ENCODE measurements around the gene CSE1L.
"Not testable (repeated sequence)": the region's sequence is repeated elsewhere in the genome, so short reads cannot be mapped to it uniquely, and the experiment has no call there.

CSE1L gene

GRCh38 chr20:49046087-49046900, at the start of gene CSE1L:
Gene CSE1L (plus strand): TSS chr20:49046312. CDS start chr20:49058464, 12,152 bp downstream.
- Histone ChIP-seq H3K27ac (ENCODE audit: low read depth, low read length) (peak within 1 kb of the TSS; percentile 94), H3K9me3 (ENCODE audit: low read length) (no peaks in the 10 kb centered on the region), H3K27me3 (ENCODE audit: control insufficient read depth in 1 of 2, insufficient read depth in 2 of 2, low read length in 2 of 2) (no peaks in the 10 kb centered on the region), H3K36me3 (ENCODE audit: insufficient read depth, low read length) (peaks cover 1% of the 10 kb centered on the region), H3K9ac (ENCODE audit: low read length) (peak within 1 kb of the TSS; percentile 57), H3K4me3 (ENCODE audit: low read depth in 1 of 2, low read length in 2 of 2) (peak within 1 kb of the TSS; percentile 93 to 95), H3K4me1 (ENCODE audit: insufficient read depth, low read length) (peaks cover 8% of the 10 kb centered on the region)

- Histone ChIP-seq H3K36me3 (ENCODE audit: insufficient read depth, low read length) (peaks cover 35% of the 10 kb centered on the region), H3K27ac (ENCODE audit: low read depth, low read length) (no peak overlapping the region), H3K4me3 (ENCODE audit: low read depth in 1 of 2, low read length in 2 of 2) (no peak overlapping the region), H3K9me3 (ENCODE audit: low read length) (no peaks in the 10 kb centered on the region), H3K4me1 (ENCODE audit: insufficient read depth, low read length) (no peaks in the 10 kb centered on the region), H3K9ac (ENCODE audit: low read length) (no peak overlapping the region), H3K27me3 (ENCODE audit: control insufficient read depth in 1 of 2, insufficient read depth in 2 of 2, low read length in 2 of 2) (no peaks in the 10 kb centered on the region)
Measured at GRCh38 chr20:48999890-49000870, 45.9 kb upstream of the CSE1L start.

DNA sequence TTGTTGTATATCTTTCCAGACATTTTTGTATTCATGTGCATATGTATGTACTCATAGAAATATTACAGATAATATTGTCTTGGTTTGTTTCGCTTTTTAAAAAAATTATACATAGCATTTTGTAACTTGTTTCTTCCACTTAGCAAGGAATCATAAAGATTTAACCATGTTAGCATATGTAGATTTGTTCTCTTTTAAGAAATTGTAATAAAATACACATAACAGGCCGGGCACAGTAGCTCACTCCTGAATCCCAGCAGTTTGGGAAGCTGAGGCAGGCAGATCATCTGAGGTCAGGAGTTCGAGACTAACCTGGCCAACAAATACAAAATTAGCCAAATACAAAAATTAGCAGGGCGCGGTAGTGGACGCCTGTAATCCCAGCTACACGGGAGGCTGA, 44.4 kb upstream of the CSE1L start:
- Histone ChIP-seq H3K4me3 (ENCODE audit: low read depth in 1 of 2, low read length in 2 of 2) (no peak overlapping the region), H3K9me3 (ENCODE audit: low read length) (no peaks in the 10 kb centered on the region), H3K27me3 (ENCODE audit: control insufficient read depth in 1 of 2, insufficient read depth in 2 of 2, low read length in 2 of 2) (no peaks in the 10 kb centered on the region), H3K27ac (ENCODE audit: low read depth, low read length) (no peak overlapping the region), H3K9ac (ENCODE audit: low read length) (no peak overlapping the region), H3K36me3 (ENCODE audit: insufficient read depth, low read length) (peaks cover 28% of the 10 kb centered on the region), H3K4me1 (ENCODE audit: insufficient read depth, low read length) (no peaks in the 10 kb centered on the region)

DNA sequence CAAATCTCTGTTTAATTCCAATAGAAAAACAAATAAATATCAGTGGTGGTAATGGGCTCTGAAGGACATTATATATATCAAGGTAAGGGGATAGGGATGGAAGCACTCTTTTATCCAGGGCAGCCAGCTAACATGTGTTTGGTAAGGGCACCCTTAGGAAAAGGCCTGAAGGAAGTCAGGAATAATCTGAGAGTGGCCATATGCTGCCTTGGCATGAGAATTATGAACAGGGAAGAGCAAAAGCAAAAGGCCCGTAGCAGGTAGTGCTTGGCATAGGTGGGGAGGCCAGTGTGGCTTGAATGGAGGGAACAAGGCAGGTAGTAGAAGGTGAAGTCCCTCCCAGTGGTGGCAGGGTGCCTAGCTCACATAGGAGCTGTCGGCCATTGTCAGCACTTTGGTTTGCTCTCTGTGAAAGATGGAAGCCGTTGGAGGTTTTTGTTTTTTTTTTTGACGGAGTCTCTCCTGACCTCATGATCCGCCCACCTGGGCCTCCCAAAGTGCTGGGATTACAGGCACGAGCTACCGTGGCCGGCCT, 39.6 kb upstream of the CSE1L start:
- Histone ChIP-seq H3K27me3 (ENCODE audit: control insufficient read depth in 1 of 2, insufficient read depth in 2 of 2, low read length in 2 of 2) (no peaks in the 10 kb centered on the region), H3K4me3 (ENCODE audit: low read depth in 1 of 2, low read length in 2 of 2) (no peak overlapping the region), H3K9ac (ENCODE audit: low read length) (no peak overlapping the region), H3K27ac (ENCODE audit: low read depth, low read length) (no peak overlapping the region), H3K9me3 (ENCODE audit: low read length) (no peaks in the 10 kb centered on the region), H3K36me3 (ENCODE audit: insufficient read depth, low read length) (peaks cover 20% of the 10 kb centered on the region), H3K4me1 (ENCODE audit: insufficient read depth, low read length) (no peaks in the 10 kb centered on the region)

DNA sequence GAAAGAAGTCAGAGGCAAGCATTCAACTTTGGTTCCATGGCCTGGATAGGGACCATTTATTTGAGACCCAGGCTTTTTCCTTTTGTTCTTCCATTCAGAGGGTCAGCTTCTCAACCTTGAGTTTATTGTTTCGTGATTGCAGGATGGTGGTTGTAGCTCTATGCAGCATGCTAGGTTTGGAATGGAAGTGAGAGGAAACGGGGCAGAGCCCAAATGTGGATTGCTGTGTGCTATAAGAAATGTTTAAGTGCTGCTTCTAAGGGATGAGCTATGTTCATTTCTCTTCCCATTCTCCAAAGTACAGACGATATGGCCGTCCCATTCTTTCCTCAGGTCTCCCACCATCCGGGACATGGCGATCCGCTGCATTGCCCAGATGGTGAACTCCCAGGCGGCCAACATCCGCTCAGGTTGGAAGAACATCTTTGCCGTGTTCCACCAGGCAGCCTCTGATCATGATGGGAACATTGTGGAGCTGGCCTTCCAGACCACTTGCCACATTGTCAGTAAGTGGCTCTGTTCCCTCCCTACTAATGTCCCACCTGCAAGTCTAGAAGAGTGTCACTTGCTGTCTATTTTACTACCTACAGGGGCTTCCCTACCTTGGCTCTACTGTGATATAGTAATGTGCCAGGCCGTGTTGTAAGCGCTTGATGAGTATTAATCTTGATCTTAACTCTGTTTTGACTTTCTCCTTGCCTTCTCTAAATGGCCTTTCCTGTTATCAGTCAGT, 36.0 kb upstream of the CSE1L start:
- Histone ChIP-seq H3K27ac (ENCODE audit: low read depth, low read length) (no peak overlapping the region), H3K9me3 (ENCODE audit: low read length) (no peaks in the 10 kb centered on the region), H3K27me3 (ENCODE audit: control insufficient read depth in 1 of 2, insufficient read depth in 2 of 2, low read length in 2 of 2) (no peaks in the 10 kb centered on the region), H3K4me1 (ENCODE audit: insufficient read depth, low read length) (no peaks in the 10 kb centered on the region), H3K4me3 (ENCODE audit: low read depth in 1 of 2, low read length in 2 of 2) (no peak overlapping the region), H3K36me3 (ENCODE audit: insufficient read depth, low read length) (peaks cover 45% of the 10 kb centered on the region), H3K9ac (ENCODE audit: low read length) (no peak overlapping the region)

- Histone ChIP-seq H3K36me3 (ENCODE audit: insufficient read depth, low read length) (peaks cover 44% of the 10 kb centered on the region), H3K27ac (ENCODE audit: low read depth, low read length) (no peak overlapping the region), H3K4me3 (ENCODE audit: low read depth in 1 of 2, low read length in 2 of 2) (no peak overlapping the region), H3K4me1 (ENCODE audit: insufficient read depth, low read length) (no peaks in the 10 kb centered on the region), H3K9me3 (ENCODE audit: low read length) (no peaks in the 10 kb centered on the region), H3K9ac (ENCODE audit: low read length) (no peak overlapping the region), H3K27me3 (ENCODE audit: control insufficient read depth in 1 of 2, insufficient read depth in 2 of 2, low read length in 2 of 2) (no peaks in the 10 kb centered on the region)
Measured at GRCh38 chr20:49024220-49024619, 21.9 kb upstream of the CSE1L start.

DNA sequence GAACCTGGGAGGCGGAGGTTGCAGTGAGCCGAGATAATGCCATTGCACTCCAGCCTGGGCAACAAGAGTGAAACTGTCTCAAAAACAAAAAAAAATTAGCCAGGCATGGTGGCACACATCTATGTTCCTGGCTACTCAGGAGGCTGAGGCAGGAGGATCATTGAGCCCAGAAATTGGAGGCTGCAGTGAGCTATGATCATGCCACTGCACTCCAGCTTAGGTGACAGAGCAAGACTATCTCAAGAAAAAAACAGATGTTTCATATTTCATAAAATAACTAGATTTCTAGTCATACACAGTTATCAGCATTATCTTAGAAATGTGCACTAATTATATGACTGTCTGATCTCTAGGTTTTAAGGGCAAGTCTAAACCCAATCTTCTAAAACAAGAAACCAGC, 17.9 kb upstream of the CSE1L start:
- H3K36me3 ChIP-seq (ENCODE audit: insufficient read depth, low read length): peaks cover 43% of the 10 kb centered on the region
- H3K9ac ChIP-seq (ENCODE audit: low read length); H3K4me3 ChIP-seq (ENCODE audit: low read depth in 1 of 2, low read length in 2 of 2); H3K27ac ChIP-seq (ENCODE audit: low read depth, low read length); H3K27me3 ChIP-seq (ENCODE audit: control insufficient read depth in 1 of 2, insufficient read depth in 2 of 2, low read length in 2 of 2); H3K4me1 ChIP-seq (ENCODE audit: insufficient read depth, low read length); H3K9me3 ChIP-seq (ENCODE audit: low read length): not testable (repeated sequence)

- Histone ChIP-seq H3K36me3 (ENCODE audit: insufficient read depth, low read length) (peaks cover 45% of the 10 kb centered on the region), H3K9ac (ENCODE audit: low read length) (no peak overlapping the region), H3K27ac (ENCODE audit: low read depth, low read length) (no peak overlapping the region), H3K4me1 (ENCODE audit: insufficient read depth, low read length) (no peaks in the 10 kb centered on the region), H3K4me3 (ENCODE audit: low read depth in 1 of 2, low read length in 2 of 2) (no peak overlapping the region), H3K9me3 (ENCODE audit: low read length) (no peaks in the 10 kb centered on the region), H3K27me3 (ENCODE audit: control insufficient read depth in 1 of 2, insufficient read depth in 2 of 2, low read length in 2 of 2) (no peaks in the 10 kb centered on the region)
Measured at GRCh38 chr20:49028684-49029083, 17.4 kb upstream of the CSE1L start.

DNA sequence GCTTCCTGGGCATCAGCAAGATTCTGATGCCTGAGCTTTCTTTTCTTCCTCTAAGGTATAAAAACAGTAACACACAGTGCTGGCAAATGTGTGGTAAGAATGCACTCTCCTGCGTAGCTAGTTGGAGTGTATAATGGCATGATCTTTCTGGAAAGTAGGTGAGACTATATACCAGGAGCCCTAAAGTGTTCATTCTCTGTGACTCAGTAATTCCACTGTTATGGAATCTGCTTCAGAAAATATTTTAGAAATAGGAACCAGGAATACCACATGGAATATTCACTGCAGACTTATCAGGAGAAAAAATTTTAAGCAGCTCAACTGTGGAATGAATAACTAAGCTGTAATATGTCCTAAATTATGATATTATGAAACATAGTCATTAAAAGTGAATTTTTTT, 16.9 kb upstream of the CSE1L start:
- no peaks in the 10 kb centered on the region for H3K4me1 ChIP-seq (ENCODE audit: insufficient read depth, low read length)
- no peak overlapping the region for H3K4me3 ChIP-seq (ENCODE audit: low read depth in 1 of 2, low read length in 2 of 2)
- H3K27ac ChIP-seq (ENCODE audit: low read depth, low read length): no peak overlapping the region
- no peaks in the 10 kb centered on the region for H3K9me3 ChIP-seq (ENCODE audit: low read length)
- H3K36me3 ChIP-seq (ENCODE audit: insufficient read depth, low read length): peaks cover 43% of the 10 kb centered on the region
- H3K27me3 ChIP-seq (ENCODE audit: control insufficient read depth in 1 of 2, insufficient read depth in 2 of 2, low read length in 2 of 2): no peaks in the 10 kb centered on the region
- no peak overlapping the region for H3K9ac ChIP-seq (ENCODE audit: low read length)

DNA sequence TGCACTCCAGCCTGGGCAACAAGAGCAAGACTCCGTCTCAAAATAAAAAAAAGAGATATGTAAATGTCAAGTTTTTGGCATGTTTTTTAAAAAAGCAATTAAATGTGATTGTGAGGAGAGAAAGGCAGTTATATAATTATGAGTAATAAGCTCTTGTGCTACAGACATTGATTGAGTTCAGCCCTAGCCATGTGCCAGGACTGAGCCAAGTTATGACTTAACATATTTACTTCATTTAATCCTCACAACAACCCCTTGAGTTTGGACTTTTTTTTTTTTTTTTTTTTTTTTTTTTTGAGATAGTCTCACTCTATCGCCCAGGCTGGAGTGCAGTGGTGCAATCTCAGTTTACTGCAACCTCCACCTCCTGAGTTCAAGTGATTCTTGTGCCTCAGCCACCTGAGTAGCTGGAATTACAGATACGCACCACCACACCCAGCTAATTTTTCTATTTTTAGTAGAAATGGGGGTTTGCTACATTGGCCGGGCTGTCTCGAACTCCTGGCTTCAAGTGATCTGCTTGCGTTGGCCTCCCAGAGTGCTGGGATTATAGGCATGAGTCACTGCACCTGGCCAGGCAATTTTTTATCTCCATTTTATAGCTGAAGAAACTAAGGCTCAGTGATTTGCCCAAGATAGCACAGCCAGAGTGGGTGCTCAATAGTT, 15.0 kb upstream of the CSE1L start:
- H3K4me3 ChIP-seq (ENCODE audit: low read depth in 1 of 2, low read length in 2 of 2): no peak overlapping the region
- no peaks in the 10 kb centered on the region for H3K4me1 ChIP-seq (ENCODE audit: insufficient read depth, low read length)
- H3K27me3 ChIP-seq (ENCODE audit: control insufficient read depth in 1 of 2, insufficient read depth in 2 of 2, low read length in 2 of 2): no peaks in the 10 kb centered on the region
- H3K9ac ChIP-seq (ENCODE audit: low read length): no peak overlapping the region
- no peak overlapping the region for H3K27ac ChIP-seq (ENCODE audit: low read depth, low read length)
- H3K9me3 ChIP-seq (ENCODE audit: low read length): no peaks in the 10 kb centered on the region
- H3K36me3 ChIP-seq (ENCODE audit: insufficient read depth, low read length): peaks cover 40% of the 10 kb centered on the region
